B cell (primary cell): ENCODE data around the gene BMAL1.

Experiments
- EZH2 ChIP-seq: IDR thresholded peaks from 2 replicates; pipeline ENCODE4 v1.6.1; 2012; ENCODE audit warnings: borderline replicate concordance, low read depth, mild to moderate bottlenecking, moderate library complexity, low read length; ENCODE audit not compliant: insufficient read depth, poor library complexity, severe bottlenecking
- TF ChIP-seq, protein P1 (sequence below): fragments of 200-600 bp; IDR thresholded peaks from one replicate; pipeline ENCODE4 v1.8.0; 2022; ENCODE audit warnings: antibody characterized with exemption, mild to moderate bottlenecking

DNA sequence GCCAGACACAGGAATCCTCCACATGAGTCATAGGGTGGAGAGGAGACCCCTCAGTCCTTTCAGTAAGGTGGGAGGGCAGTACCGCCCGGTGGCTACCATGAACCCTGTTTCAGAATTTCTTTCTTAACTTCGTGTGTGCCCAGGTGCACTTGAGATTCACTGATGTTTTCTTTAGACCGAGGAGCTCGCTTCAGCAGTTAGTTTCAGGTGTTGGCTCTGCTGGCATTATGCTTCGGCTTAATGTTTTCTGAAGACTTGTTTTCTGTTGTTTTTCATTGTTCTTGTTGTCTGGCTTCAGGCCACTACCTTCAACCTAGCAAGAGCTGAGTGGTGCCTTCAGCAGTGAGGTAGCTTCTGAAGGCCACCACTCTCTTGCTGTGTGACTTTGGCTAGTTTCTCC lies 71.5 kb downstream of the BMAL1 start:
- TF ChIP-seq, protein P1, sequence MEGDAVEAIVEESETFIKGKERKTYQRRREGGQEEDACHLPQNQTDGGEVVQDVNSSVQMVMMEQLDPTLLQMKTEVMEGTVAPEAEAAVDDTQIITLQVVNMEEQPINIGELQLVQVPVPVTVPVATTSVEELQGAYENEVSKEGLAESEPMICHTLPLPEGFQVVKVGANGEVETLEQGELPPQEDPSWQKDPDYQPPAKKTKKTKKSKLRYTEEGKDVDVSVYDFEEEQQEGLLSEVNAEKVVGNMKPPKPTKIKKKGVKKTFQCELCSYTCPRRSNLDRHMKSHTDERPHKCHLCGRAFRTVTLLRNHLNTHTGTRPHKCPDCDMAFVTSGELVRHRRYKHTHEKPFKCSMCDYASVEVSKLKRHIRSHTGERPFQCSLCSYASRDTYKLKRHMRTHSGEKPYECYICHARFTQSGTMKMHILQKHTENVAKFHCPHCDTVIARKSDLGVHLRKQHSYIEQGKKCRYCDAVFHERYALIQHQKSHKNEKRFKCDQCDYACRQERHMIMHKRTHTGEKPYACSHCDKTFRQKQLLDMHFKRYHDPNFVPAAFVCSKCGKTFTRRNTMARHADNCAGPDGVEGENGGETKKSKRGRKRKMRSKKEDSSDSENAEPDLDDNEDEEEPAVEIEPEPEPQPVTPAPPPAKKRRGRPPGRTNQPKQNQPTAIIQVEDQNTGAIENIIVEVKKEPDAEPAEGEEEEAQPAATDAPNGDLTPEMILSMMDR = no peak
- no peak for TF ChIP-seq EZH2
